ENCODE data around the gene PCGF5.
"Not testable (repeated sequence)": the region's sequence is repeated elsewhere in the genome, so short reads cannot be mapped to it uniquely, and the experiment has no call there.

The PCGF5 gene

GRCh38 chr10:91319336-91319735 lies 98.9 kb downstream of the PCGF5 start:
- DNase-seq (ENCODE audit: low spot score), result no peak
- no peak for FAIRE-seq

GRCh38 chr10:91323293-91323905 lies 102.9 kb downstream of the PCGF5 start:
- DNase-seq (ENCODE audit: low spot score); FAIRE-seq: not testable (repeated sequence)

- DNase-seq (ENCODE audit: low spot score), result no peak
- FAIRE-seq, result no peak
Measured at GRCh38 chr10:91328320-91328984, 108.0 kb downstream of the PCGF5 start.
